NCI-H524 treated with DMSO at 0.1 percent for 48 hours (cell line): Measurements from ENCODE around the gene SUPT3H.
"Not testable (repeated sequence)": the region's sequence is repeated elsewhere in the genome, so short reads cannot be mapped to it uniquely, and the experiment has no call there.

Experiments
- DNase-seq: peaks from one replicate; lab custom pipeline; 2025; lab: John Stamatoyannopoulos, UW

Gene SUPT3H

DNA sequence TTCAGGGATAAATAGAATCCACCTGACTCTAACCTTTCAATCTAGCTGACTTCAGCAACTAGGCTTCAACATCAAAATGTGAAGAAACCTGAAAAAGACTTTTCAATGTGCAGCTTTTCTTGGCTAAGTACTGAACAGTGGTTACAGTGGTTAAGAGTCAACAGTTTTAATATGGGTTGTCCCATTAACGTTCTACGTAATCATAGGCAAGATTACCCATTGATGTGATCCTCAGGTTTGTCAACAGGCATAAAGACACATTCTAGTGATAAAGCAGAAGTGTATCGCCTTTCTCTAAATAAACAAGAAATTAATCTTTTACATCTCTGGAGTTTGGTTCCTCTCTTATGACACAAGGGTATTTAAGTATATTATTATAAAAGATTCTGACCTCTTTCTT lies 203.7 kb downstream of the SUPT3H start:
- DNase-seq: no peak

GRCh38 chr6:45171380-45171779 lies 206.4 kb downstream of the SUPT3H start:
- DNase-seq: no peak

GRCh38 chr6:45170309-45170708 lies 207.4 kb downstream of the SUPT3H start:
- DNase-seq: no peak

DNA sequence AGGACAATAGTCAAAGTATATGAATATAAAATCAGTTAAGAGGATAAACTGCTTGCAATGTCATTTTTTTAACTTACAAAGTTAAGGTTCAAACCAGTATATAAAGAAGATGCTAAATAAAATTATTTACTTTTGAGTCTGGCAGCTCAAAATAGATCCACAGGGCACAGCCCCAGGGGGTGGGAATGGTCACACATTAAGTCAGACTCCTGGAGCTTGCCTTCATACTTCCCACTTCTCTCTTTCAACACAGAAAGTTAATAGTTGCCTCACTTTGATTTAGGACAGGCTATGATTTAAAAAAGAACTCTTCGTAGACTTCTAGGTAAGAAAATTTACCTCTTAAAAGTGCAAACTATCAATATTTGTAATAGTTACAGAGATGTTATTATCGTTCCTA lies 207.9 kb downstream of the SUPT3H start:
- DNase-seq: no peak

GRCh38 chr6:45163952-45164766 lies 213.6 kb downstream of the SUPT3H start:
- no peak for DNase-seq

- no peak for DNase-seq
Observed at GRCh38 chr6:45160305-45160704, 217.4 kb downstream of the SUPT3H start.

- no peak for DNase-seq
Observed at GRCh38 chr6:45156075-45156474, 221.7 kb downstream of the SUPT3H start.

GRCh38 chr6:45155341-45155894 lies 222.3 kb downstream of the SUPT3H start:
- no peak for DNase-seq

- no peak for DNase-seq
Observed at GRCh38 chr6:45154679-45155078, 223.1 kb downstream of the SUPT3H start.

- no peak for DNase-seq
Observed at GRCh38 chr6:45148711-45149341, 228.9 kb downstream of the SUPT3H start.

DNA sequence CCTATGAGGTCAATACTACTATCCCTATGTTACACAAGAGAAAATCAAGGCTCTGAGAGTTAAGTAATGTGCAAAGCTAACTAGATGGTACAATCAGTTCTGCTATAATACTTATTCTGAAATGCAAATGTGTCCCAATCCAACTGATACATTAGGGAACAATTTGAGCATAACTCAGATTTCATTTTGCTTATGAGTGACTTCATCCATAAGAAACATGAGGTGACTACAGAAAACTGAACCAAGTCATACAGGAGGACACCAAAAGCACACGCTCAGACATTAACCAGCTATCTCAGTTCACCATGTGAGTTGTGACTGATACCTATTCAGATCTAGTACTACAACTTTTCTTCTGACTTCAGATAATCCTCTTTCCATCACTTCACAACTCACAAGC lies 229.5 kb downstream of the SUPT3H start:
- DNase-seq: no peak

DNA sequence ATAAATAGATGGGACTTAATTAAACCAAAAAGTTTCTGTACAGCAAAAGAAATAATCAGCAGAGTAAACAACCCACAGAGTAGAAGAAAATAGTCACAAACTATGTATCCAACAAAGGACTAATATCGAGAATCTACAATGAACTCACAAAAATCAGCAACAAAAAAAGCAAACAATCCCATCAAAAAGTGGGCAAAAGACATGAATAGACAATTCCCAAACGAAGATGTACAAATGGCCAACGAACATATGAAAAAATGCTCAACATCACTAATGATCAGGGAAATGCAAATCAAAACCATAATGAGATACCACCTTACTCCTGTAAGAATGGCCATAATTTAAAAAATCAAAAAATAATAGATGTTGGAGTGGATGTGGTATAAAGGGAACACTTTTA lies 232.1 kb downstream of the SUPT3H start:
- not testable (repeated sequence) for DNase-seq

- DNase-seq: no peak
Observed at GRCh38 chr6:45138765-45139164, 239.0 kb downstream of the SUPT3H start.

GRCh38 chr6:45136495-45136894 lies 241.2 kb downstream of the SUPT3H start:
- no peak for DNase-seq

DNA sequence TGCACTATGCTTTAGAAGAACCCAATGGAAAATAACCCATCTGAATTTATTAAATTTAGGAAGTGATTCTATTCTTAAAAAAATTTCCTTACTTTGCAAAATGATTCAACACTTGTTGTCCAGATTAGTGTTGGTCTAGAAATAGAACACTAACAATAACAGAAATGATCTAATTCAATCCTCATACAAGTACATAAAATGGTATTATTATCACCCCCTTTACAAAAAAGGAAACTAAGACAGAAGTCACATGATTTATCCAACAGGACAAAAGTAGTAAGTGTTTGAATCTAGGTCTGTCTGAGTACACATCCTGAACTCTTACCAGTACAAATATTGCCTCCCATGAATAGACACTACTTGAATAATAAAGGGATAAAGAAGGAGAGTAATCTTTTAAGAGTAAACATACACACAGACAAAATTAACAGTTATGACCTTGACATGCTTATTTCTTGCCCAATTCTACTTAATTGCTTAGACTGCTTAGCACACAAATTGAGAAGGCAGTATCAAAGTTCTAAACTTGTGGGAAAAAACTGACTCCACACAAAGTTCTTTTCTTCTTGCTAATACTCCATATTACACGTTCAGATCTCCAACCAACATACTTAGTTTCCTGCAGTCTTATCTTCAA lies 245.0 kb downstream of the SUPT3H start:
- no peak for DNase-seq

DNA sequence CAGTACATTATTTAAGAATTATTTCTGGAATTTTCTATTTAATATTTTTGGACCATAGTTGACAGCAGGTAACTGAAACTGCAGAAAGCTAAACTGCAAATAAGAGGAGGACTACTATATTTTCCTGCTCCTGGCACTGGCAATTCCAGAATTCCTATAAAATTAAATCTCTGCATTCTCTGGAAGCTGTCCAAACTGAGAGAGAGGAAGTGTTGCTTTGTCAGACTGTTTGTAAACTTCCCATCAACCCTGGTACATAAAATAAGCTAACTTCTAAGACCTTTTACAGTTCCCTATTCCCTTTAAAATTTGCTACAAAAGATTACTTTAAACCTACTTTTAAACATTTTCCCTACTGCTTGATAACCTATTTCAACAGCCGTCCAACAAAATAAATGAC lies 245.7 kb downstream of the SUPT3H start:
- DNase-seq: no peak

- DNase-seq: no peak
Observed at GRCh38 chr6:45129051-45129450, 248.7 kb downstream of the SUPT3H start.

GRCh38 chr6:45127185-45127584 lies 250.5 kb downstream of the SUPT3H start:
- no peak for DNase-seq

GRCh38 chr6:45126033-45126432 lies 251.7 kb downstream of the SUPT3H start:
- DNase-seq: no peak

DNA sequence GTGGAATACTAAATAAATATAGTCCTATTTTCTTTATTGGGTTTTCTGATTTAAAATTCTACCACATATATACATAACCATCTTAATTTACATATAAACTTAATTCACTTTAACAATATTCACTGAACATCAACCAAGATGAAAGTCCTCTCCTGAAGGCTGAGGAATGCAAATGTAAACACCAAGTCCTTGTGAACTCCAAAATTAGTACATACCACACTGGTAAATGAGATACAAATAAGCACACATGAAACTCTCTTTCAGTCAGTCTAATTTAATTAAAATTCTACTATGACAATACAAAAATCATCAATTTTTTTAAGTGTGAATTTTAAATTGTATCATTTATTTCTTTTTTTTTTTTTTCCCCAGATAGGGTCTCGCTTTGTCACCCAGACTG lies 254.7 kb downstream of the SUPT3H start:
- no peak for DNase-seq

DNA sequence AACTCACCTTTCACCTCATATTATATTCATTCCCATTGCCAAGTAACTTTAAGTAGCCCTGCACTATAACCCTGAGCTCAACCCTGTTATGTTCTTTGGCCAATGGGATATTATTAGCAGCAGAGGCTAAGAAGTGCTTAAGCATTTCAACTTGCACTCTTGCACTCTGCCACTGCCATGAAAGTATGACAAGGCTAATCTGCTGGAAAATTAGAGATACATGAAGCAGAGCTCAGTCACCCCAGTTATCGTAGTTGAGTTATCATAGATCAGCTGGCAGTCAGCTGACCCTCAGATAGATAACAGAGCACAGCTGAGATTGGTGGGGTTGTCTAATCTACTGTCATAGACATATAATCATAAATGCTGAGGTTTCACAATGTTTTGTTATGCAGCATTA lies 259.0 kb downstream of the SUPT3H start:
- no peak for DNase-seq

DNA sequence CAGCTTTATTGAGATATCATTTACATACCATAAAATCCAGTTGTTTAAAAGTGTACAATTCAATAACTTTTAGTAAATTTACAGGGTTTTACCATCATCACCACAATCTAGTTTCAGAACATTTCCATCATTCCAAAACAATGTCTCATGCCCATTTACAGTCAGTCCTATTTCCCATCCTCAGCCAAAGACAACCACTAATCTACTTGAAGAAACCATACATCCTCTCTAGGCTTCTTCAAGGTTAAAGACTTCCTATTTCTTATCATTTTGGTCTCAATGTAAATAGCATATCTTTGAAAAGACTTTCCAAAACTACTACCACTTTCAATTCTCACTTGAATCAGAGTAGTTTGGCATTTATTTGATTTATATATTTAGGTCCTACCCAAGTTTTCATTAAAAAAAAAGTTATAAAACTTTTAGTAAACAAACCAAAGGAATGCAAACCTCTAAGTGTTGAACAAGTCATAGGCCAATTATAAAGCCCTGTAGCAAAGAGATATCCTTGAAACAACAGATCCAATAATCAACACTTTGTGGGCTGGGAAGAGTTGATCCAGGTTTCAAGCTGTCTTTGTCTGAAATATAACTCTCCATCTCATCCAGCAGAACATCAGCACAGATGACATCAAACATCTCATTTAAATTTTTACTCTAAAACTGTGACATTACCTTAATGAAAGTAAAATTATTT lies 260.9 kb downstream of the SUPT3H start:
- no peak for DNase-seq
